SHP77 (cell line): Measurements from ENCODE around the gene SELENOV.

Experiments used
- DNase-seq, 2 experiments: peaks; one replicate each; lab custom pipeline; 2025; lab: John Stamatoyannopoulos, UW

The SELENOV gene

GRCh38 chr19:39520541-39521484, 5.9 kb downstream of the SELENOV start:
- DNase-seq = no peak

- no peak for DNase-seq
Observed at GRCh38 chr19:39524495-39524894, 9.6 kb downstream of the SELENOV start.

GRCh38 chr19:39525205-39525604, 10.3 kb downstream of the SELENOV start:
- no peak for DNase-seq

GRCh38 chr19:39531834-39532232, 16.9 kb downstream of the SELENOV start:
- peak in 1 of 2 experiments; percentile 46 for DNase-seq

GRCh38 chr19:39532233-39533002, 17.5 kb downstream of the SELENOV start, which contains the start of gene EID2B:
EID2B (minus strand) TSS chr19:39532852; CDS start chr19:39532802, 50 bp downstream.
- peak; percentile 99 for DNase-seq

- DNase-seq = no peak
Observed at GRCh38 chr19:39533003-39533512, 18.1 kb downstream of the SELENOV start.

GRCh38 chr19:39533791-39534190, 18.9 kb downstream of the SELENOV start:
- DNase-seq = no peak

- peak in 1 of 2 experiments; percentile 36 for DNase-seq
Observed at GRCh38 chr19:39539165-39539517, 24.2 kb downstream of the SELENOV start.

GRCh38 chr19:39539518-39540332, 24.8 kb downstream of the SELENOV start, which contains the start of gene EID2:
EID2 (minus strand) TSS chr19:39540161; CDS start chr19:39540079, 82 bp downstream.
- DNase-seq = peak; percentile 98 to 99

- no peak for DNase-seq
Observed at GRCh38 chr19:39540333-39540673, 25.4 kb downstream of the SELENOV start.

GRCh38 chr19:39542206-39542605, 27.3 kb downstream of the SELENOV start:
- DNase-seq = no peak

- no peak for DNase-seq
Observed at GRCh38 chr19:39543477-39543857, 28.5 kb downstream of the SELENOV start.

- DNase-seq = no peak
Observed at GRCh38 chr19:39544226-39544903, 29.4 kb downstream of the SELENOV start.

GRCh38 chr19:39544911-39545310, 30.0 kb downstream of the SELENOV start:
- DNase-seq = no peak

GRCh38 chr19:39546599-39546998, 31.7 kb downstream of the SELENOV start:
- no peak for DNase-seq

GRCh38 chr19:39550197-39550596, 35.3 kb downstream of the SELENOV start:
- DNase-seq = no peak

- no peak for DNase-seq
Observed at GRCh38 chr19:39553082-39553652, 38.2 kb downstream of the SELENOV start.

GRCh38 chr19:39554701-39555311, 39.9 kb downstream of the SELENOV start:
- no peak for DNase-seq

- DNase-seq = no peak
Observed at GRCh38 chr19:39555883-39556282, 40.9 kb downstream of the SELENOV start.
